ENCODE measurements around the gene TIMP4.
A peak's percentile ranks its signal among the peaks of the same experiment; 100 is the strongest.

TIMP4 gene

DNA sequence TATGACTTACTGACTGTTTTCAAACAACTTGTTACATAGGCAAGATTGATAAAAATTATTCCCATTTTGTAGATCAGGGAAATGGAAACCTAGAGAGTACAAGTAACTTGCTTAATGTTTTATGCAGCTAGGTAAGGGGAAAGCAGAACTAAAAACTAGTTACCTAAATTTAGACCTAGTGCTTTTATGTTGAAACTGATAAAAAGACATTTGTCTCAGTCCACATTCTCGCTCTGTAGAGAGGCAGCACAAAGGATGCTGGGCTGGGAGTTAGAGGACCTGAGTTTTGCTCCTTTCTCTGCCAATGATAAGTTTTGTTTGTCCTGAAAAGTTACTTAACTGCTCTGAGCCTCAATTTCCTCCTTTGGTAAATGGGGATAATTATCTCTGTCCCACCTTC lies 17.4 kb downstream of the TIMP4 start:
- peaks cover 25% of the 10 kb centered on the region for H3K27me3 ChIP-seq (ENCODE audit: control insufficient read depth, low read length)
- no peaks in the 10 kb centered on the region for H3K36me3 ChIP-seq (ENCODE audit: control insufficient read depth, low read length)
- H3K9me2 ChIP-seq (replicated peaks; ENCODE audit: control insufficient read depth, low read length), result no peaks in the 10 kb centered on the region
- H3K4me2 ChIP-seq (ENCODE audit: low read length), result no peak overlapping the region
- H3K27ac ChIP-seq (ENCODE audit: low read depth, low read length), result no peak overlapping the region
- H3F3A ChIP-seq (ENCODE audit: control insufficient read depth, insufficient read depth), result no peaks in the 10 kb centered on the region
- no peaks in the 10 kb centered on the region for H4K20me1 ChIP-seq (ENCODE audit: control insufficient read depth, insufficient read depth, low read depth, low read length)
- no peak overlapping the region for H3K4me3 ChIP-seq (ENCODE audit: low read length)
- H3K4me1 ChIP-seq (ENCODE audit: control insufficient read depth, low read length), result peaks cover 8% of the 10 kb centered on the region
- TF ChIP-seq, protein P1, sequence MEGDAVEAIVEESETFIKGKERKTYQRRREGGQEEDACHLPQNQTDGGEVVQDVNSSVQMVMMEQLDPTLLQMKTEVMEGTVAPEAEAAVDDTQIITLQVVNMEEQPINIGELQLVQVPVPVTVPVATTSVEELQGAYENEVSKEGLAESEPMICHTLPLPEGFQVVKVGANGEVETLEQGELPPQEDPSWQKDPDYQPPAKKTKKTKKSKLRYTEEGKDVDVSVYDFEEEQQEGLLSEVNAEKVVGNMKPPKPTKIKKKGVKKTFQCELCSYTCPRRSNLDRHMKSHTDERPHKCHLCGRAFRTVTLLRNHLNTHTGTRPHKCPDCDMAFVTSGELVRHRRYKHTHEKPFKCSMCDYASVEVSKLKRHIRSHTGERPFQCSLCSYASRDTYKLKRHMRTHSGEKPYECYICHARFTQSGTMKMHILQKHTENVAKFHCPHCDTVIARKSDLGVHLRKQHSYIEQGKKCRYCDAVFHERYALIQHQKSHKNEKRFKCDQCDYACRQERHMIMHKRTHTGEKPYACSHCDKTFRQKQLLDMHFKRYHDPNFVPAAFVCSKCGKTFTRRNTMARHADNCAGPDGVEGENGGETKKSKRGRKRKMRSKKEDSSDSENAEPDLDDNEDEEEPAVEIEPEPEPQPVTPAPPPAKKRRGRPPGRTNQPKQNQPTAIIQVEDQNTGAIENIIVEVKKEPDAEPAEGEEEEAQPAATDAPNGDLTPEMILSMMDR (IDR thresholded peaks at IDR 0.05; ENCODE audit: low read depth, low read length, poor library complexity, severe bottlenecking), result no peak
- TF ChIP-seq EZH2phosphoT487 (IDR thresholded peaks at IDR 0.05; ENCODE audit: borderline replicate concordance, low read length), result no peak
- no peaks in the 10 kb centered on the region for H3K9me3 ChIP-seq (ENCODE audit: control insufficient read depth, insufficient read depth, low read length)
- H3K79me2 ChIP-seq (ENCODE audit: control insufficient read depth, low read length), result no peaks in the 10 kb centered on the region

DNA sequence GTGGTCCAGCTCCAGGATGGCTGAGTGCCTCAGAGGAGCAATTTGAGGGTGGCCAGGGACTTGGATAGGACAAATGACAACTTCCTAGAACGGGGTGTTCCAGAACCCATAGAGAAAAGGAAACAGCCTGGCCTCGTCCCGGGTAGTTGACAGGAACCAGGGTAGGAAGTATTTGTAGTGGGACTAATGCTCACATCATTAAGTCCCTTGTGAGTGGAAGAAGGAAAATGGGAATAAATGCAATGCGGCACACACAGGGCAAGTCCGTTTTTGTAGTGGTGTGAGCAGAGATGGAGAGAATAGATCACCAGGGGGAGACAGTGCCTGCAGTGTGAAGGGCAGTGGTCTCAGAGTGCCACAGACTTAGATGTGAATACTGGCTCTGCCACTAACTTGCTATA lies 19.6 kb downstream of the TIMP4 start:
- H3K27me3 ChIP-seq (ENCODE audit: control insufficient read depth, low read length), result peaks cover 21% of the 10 kb centered on the region

DNA sequence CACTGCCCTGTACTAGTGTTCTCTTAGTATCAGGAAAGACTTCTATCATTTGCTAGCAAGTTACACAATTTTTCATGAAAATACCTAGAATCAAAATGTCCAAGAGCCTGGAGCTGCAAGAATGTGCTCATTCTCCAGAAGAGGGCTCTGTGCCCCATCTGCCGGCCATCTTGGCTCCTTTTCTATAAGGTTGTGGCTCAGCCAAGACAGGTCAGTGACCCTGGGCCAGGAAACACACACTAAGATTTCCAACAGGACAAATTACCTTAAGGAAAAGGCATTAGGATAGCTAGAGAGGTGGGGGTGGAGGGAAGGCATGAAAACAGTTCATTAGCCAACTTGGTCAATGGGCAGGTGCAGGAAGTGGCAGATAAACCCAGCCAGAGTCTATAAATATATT lies 20.7 kb downstream of the TIMP4 start:
- no peak for TF ChIP-seq EZH2phosphoT487 (IDR thresholded peaks at IDR 0.05; ENCODE audit: borderline replicate concordance, low read length)
- TF ChIP-seq, protein P1 (IDR thresholded peaks at IDR 0.05; ENCODE audit: low read depth, low read length, poor library complexity, severe bottlenecking), result peak; percentile 65
- Histone ChIP-seq H3K79me2 (ENCODE audit: control insufficient read depth, low read length) (no peaks in the 10 kb centered on the region), H3K27me3 (ENCODE audit: control insufficient read depth, low read length) (peaks cover 16% of the 10 kb centered on the region), H3F3A (ENCODE audit: control insufficient read depth, insufficient read depth) (no peaks in the 10 kb centered on the region), H3K36me3 (ENCODE audit: control insufficient read depth, low read length) (no peaks in the 10 kb centered on the region), H4K20me1 (ENCODE audit: control insufficient read depth, insufficient read depth, low read depth, low read length) (no peaks in the 10 kb centered on the region), H3K27ac (ENCODE audit: low read depth, low read length) (no peak overlapping the region), H3K4me3 (ENCODE audit: low read length) (no peak overlapping the region), H3K4me1 (ENCODE audit: control insufficient read depth, low read length) (peaks cover 8% of the 10 kb centered on the region), H3K9me2 (replicated peaks; ENCODE audit: control insufficient read depth, low read length) (no peaks in the 10 kb centered on the region), H3K9me3 (ENCODE audit: control insufficient read depth, insufficient read depth, low read length) (no peaks in the 10 kb centered on the region), H3K4me2 (ENCODE audit: low read length) (no peak overlapping the region)

More for the DNA sequence above, 19.6 kb downstream of the TIMP4 start:
- no peaks in the 10 kb centered on the region for H3F3A ChIP-seq (ENCODE audit: control insufficient read depth, insufficient read depth)
- TF ChIP-seq, protein P1 (IDR thresholded peaks at IDR 0.05; ENCODE audit: low read depth, low read length, poor library complexity, severe bottlenecking), result peak; percentile 17
- TF ChIP-seq EZH2phosphoT487 (IDR thresholded peaks at IDR 0.05; ENCODE audit: borderline replicate concordance, low read length), result no peak
- H3K4me1 ChIP-seq (ENCODE audit: control insufficient read depth, low read length), result peaks cover 8% of the 10 kb centered on the region
- H3K9me2 ChIP-seq (replicated peaks; ENCODE audit: control insufficient read depth, low read length), result no peaks in the 10 kb centered on the region
- no peaks in the 10 kb centered on the region for H3K36me3 ChIP-seq (ENCODE audit: control insufficient read depth, low read length)
- no peak overlapping the region for H3K27ac ChIP-seq (ENCODE audit: low read depth, low read length)
- H4K20me1 ChIP-seq (ENCODE audit: control insufficient read depth, insufficient read depth, low read depth, low read length), result no peaks in the 10 kb centered on the region
- H3K9me3 ChIP-seq (ENCODE audit: control insufficient read depth, insufficient read depth, low read length), result no peaks in the 10 kb centered on the region
- no peak overlapping the region for H3K4me2 ChIP-seq (ENCODE audit: low read length)
- no peak overlapping the region for H3K4me3 ChIP-seq (ENCODE audit: low read length)
- H3K79me2 ChIP-seq (ENCODE audit: control insufficient read depth, low read length), result no peaks in the 10 kb centered on the region

All from DOHH2 (cell line).